Measurements from ENCODE around the gene THAP11.

The THAP11 gene

DNA sequence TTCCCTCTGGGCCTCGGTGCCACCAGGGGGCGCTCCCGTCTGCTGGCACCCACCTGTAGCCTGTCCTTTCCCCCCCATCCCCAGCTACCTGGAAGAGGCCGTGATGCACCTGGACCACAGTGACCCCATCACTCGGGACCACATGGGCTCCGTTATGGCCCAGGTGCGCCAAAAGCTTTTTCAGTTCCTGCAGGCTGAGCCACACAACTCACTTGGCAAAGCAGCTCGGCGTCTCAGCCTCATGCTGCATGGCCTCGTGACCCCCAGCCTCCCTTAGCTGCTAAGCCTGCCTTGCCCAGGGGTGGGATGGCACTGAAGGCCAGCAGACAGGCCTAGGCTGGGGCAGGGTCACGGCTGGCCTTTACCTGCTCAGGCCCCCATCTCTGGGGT is 41.7 kb downstream of the THAP11 start:
- Histone ChIP-seq H3K4me3 (ENCODE audit: low read length, poor library complexity, severe bottlenecking) (no peak overlapping the region), H2AFZ (ENCODE audit: low read length) (no peak overlapping the region), H3K27me3 (ENCODE audit: insufficient read depth, low read length, poor library complexity, severe bottlenecking) (no peaks in the 10 kb centered on the region), H3K4me1 (ENCODE audit: insufficient read depth, low read length, poor library complexity, severe bottlenecking) (no peaks in the 10 kb centered on the region), H3F3A (ENCODE audit: low read depth) (no peaks in the 10 kb centered on the region), H3K9ac (ENCODE audit: low read depth, low read length, poor library complexity, severe bottlenecking) (no peak overlapping the region), H3K4me2 (ENCODE audit: low read depth, low read length, poor library complexity, severe bottlenecking) (no peak overlapping the region), H3K79me2 (ENCODE audit: insufficient read depth, low read length) (no peaks in the 10 kb centered on the region), H3K9me3 (ENCODE audit: insufficient read depth, low read depth, low read length) (no peaks in the 10 kb centered on the region), H3K36me3 (ENCODE audit: insufficient read depth, low read length) (peaks cover 76% of the 10 kb centered on the region; the same call in 1 of the 2 replicates), H4K20me1 (ENCODE audit: insufficient read depth, low read length, poor library complexity, severe bottlenecking) (no peaks in the 10 kb centered on the region), H3K9me2 (replicated peaks; ENCODE audit: low read depth, low read length) (no peaks in the 10 kb centered on the region)
- TF ChIP-seq, protein P1, sequence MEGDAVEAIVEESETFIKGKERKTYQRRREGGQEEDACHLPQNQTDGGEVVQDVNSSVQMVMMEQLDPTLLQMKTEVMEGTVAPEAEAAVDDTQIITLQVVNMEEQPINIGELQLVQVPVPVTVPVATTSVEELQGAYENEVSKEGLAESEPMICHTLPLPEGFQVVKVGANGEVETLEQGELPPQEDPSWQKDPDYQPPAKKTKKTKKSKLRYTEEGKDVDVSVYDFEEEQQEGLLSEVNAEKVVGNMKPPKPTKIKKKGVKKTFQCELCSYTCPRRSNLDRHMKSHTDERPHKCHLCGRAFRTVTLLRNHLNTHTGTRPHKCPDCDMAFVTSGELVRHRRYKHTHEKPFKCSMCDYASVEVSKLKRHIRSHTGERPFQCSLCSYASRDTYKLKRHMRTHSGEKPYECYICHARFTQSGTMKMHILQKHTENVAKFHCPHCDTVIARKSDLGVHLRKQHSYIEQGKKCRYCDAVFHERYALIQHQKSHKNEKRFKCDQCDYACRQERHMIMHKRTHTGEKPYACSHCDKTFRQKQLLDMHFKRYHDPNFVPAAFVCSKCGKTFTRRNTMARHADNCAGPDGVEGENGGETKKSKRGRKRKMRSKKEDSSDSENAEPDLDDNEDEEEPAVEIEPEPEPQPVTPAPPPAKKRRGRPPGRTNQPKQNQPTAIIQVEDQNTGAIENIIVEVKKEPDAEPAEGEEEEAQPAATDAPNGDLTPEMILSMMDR (conservative IDR thresholded peaks at IDR 0.05; ENCODE audit: low read length): peak; percentile 88
- TF ChIP-seq EZH2phosphoT487 (IDR thresholded peaks at IDR 0.05; ENCODE audit: borderline replicate concordance): no peak

DNA sequence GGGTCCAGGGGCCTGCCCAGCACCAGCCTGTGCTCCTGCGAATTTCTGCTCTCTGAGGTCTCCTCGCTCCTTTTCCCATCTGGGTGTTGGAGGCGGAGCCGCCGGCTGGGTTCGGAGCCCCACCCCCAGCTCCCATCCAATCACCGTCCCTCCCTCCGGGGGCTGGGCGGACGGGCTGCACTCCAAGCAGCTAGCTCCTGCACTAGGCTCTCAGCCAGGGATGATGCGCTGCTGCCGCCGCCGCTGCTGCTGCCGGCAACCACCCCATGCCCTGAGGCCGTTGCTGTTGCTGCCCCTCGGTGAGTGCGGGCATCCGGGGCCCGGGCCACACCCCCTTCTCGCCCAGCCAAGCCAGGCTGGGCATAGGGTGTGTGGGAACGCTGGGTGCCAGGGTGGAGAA is 42.6 kb downstream of the THAP11 start, which contains the start of gene NRN1L:
Gene NRN1L (plus strand): TSS at position 202 of the 400 bp plus-strand sequence. CDS start 19 bp downstream, at position 221.
- Histone ChIP-seq H3K9me3 (ENCODE audit: insufficient read depth, low read depth, low read length) (no peaks in the 10 kb centered on the region), H3F3A (ENCODE audit: low read depth) (no peaks in the 10 kb centered on the region), H3K9ac (ENCODE audit: low read depth, low read length, poor library complexity, severe bottlenecking) (no peak within 1 kb of the TSS), H4K20me1 (ENCODE audit: insufficient read depth, low read length, poor library complexity, severe bottlenecking) (no peaks in the 10 kb centered on the region), H3K4me3 (ENCODE audit: low read length, poor library complexity, severe bottlenecking) (no peak within 1 kb of the TSS), H3K36me3 (ENCODE audit: insufficient read depth, low read length) (peaks cover 68% of the 10 kb centered on the region; the same call in 1 of the 2 replicates), H3K4me2 (ENCODE audit: low read depth, low read length, poor library complexity, severe bottlenecking) (no peak within 1 kb of the TSS), H3K9me2 (replicated peaks; ENCODE audit: low read depth, low read length) (no peaks in the 10 kb centered on the region), H3K79me2 (ENCODE audit: insufficient read depth, low read length) (no peaks in the 10 kb centered on the region), H3K4me1 (ENCODE audit: insufficient read depth, low read length, poor library complexity, severe bottlenecking) (no peaks in the 10 kb centered on the region), H3K27me3 (ENCODE audit: insufficient read depth, low read length, poor library complexity, severe bottlenecking) (no peaks in the 10 kb centered on the region), H2AFZ (ENCODE audit: low read length) (no peak within 1 kb of the TSS)
- TF ChIP-seq, protein P1 (conservative IDR thresholded peaks at IDR 0.05; ENCODE audit: low read length): no peak

DNA sequence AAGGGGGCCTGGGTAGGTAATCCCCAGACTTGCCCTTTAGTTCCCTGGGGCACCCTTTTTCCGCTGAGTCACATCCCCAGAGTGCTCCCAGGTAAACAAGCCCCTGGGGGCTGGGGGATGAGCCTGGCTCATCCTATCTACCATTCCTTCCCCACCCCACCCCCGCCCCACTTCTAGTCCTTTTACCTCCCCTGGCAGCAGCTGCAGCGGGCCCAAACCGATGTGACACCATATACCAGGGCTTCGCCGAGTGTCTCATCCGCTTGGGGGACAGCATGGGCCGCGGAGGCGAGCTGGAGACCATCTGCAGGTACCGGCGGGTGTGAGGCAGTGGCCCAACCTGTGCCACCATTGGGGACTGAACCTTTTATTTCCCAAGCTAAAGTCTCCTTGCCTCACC is 43.4 kb downstream of the THAP11 start:
- no peaks in the 10 kb centered on the region for H3K9me3 ChIP-seq (ENCODE audit: insufficient read depth, low read depth, low read length)
- no peaks in the 10 kb centered on the region for H3K79me2 ChIP-seq (ENCODE audit: insufficient read depth, low read length)
- peaks cover 60% of the 10 kb centered on the region; the same call in 1 of the 2 replicates for H3K36me3 ChIP-seq (ENCODE audit: insufficient read depth, low read length)
- H3K4me3 ChIP-seq (ENCODE audit: low read length, poor library complexity, severe bottlenecking): no peak overlapping the region
- no peaks in the 10 kb centered on the region for H3K27me3 ChIP-seq (ENCODE audit: insufficient read depth, low read length, poor library complexity, severe bottlenecking)
- H3K9ac ChIP-seq (ENCODE audit: low read depth, low read length, poor library complexity, severe bottlenecking): no peak overlapping the region
- no peaks in the 10 kb centered on the region for H3F3A ChIP-seq (ENCODE audit: low read depth)
- H2AFZ ChIP-seq (ENCODE audit: low read length): no peak overlapping the region
- H3K4me1 ChIP-seq (ENCODE audit: insufficient read depth, low read length, poor library complexity, severe bottlenecking): no peaks in the 10 kb centered on the region
- TF ChIP-seq, protein P1 (conservative IDR thresholded peaks at IDR 0.05; ENCODE audit: low read length): no peak
- TF ChIP-seq EZH2phosphoT487 (IDR thresholded peaks at IDR 0.05; ENCODE audit: borderline replicate concordance): no peak
- no peaks in the 10 kb centered on the region for H4K20me1 ChIP-seq (ENCODE audit: insufficient read depth, low read length, poor library complexity, severe bottlenecking)
- H3K9me2 ChIP-seq (replicated peaks; ENCODE audit: low read depth, low read length): no peaks in the 10 kb centered on the region
- H3K4me2 ChIP-seq (ENCODE audit: low read depth, low read length, poor library complexity, severe bottlenecking): no peak overlapping the region

All from Loucy (cell line).